Nucleus accumbens (tissue), 56 donors: ENCODE measurements around the gene RHOG.

ENCODE experiments used
- DNase-seq, 56 donors: peaks; one replicate each; lab custom pipeline; 2025; lab: John Stamatoyannopoulos, UW

Gene RHOG

GRCh38 chr11:3835751-3836150 is 5.0 kb downstream of the RHOG start:
- peak in 20 of 56 donors; percentile 19 to 64 (median 34) for DNase-seq

- DNase-seq, result peak in 8 of 56 donors; percentile 7 to 41 (median 24)
Measured at GRCh38 chr11:3834664-3835461, 5.9 kb downstream of the RHOG start.

GRCh38 chr11:3834349-3834663 is 6.5 kb downstream of the RHOG start:
- peak in 1 of 56 donors; percentile 21 for DNase-seq

GRCh38 chr11:3833449-3833848 is 7.3 kb downstream of the RHOG start:
- no peak for DNase-seq

GRCh38 chr11:3832816-3833215 is 7.9 kb downstream of the RHOG start:
- DNase-seq, result no peak

- DNase-seq, result peak in 4 of 56 donors; percentile 8 to 19 (median 12)
Measured at GRCh38 chr11:3831378-3832239, 9.2 kb downstream of the RHOG start.

GRCh38 chr11:3830730-3831129 is 10.0 kb downstream of the RHOG start:
- no peak for DNase-seq

- DNase-seq, result no peak
Measured at GRCh38 chr11:3830088-3830487, 10.7 kb downstream of the RHOG start.

GRCh38 chr11:3827434-3828186 is 13.1 kb downstream of the RHOG start:
- peak in 21 of 56 donors; percentile 12 to 61 (median 37) for DNase-seq

- DNase-seq, result peak in 49 of 56 donors; percentile 25 to 93 (median 77)
Measured at GRCh38 chr11:3826721-3827120, 14.0 kb downstream of the RHOG start.

- DNase-seq, result no peak
Measured at GRCh38 chr11:3825473-3826154, 15.1 kb downstream of the RHOG start.

GRCh38 chr11:3824714-3825472 is 15.9 kb downstream of the RHOG start:
- DNase-seq, result peak in 41 of 56 donors; percentile 16 to 81 (median 43)

- no peak for DNase-seq
Measured at GRCh38 chr11:3823762-3824506, 16.8 kb downstream of the RHOG start.

- DNase-seq, result peak in 1 of 56 donors; percentile 48
Measured at GRCh38 chr11:3823303-3823702, 17.5 kb downstream of the RHOG start.

GRCh38 chr11:3822312-3822711 is 18.4 kb downstream of the RHOG start:
- no peak for DNase-seq

- no peak for DNase-seq
Measured at GRCh38 chr11:3820971-3821370, 19.8 kb downstream of the RHOG start.

GRCh38 chr11:3817181-3817800 is 23.5 kb downstream of the RHOG start:
- DNase-seq, result no peak

GRCh38 chr11:3816673-3817072 is 24.1 kb downstream of the RHOG start:
- DNase-seq, result no peak
